ENCODE data around the gene CACNA2D1.
A peak's percentile ranks its signal among the peaks of the same experiment; 100 is the strongest.

The CACNA2D1 gene

GRCh38 chr7:82235713-82236112 lies 207.9 kb downstream of the CACNA2D1 start:
- Histone ChIP-seq H3K4me3 (ENCODE audit: low read depth, low read length) (no peak overlapping the region), H2AFZ (no peak overlapping the region), H3K9ac (no peak overlapping the region), H3K27me3 (ENCODE audit: control insufficient read depth, insufficient read depth, low read length) (no peaks in the 10 kb centered on the region), H3K36me3 (ENCODE audit: control insufficient read depth, insufficient read depth, low read length) (no peaks in the 10 kb centered on the region), H3K9me3 (ENCODE audit: control insufficient read depth, low read length) (no peaks in the 10 kb centered on the region), H3K4me2 (ENCODE audit: low read length) (no peak overlapping the region), H3K4me1 (no peaks in the 10 kb centered on the region), H3K27ac (no peak overlapping the region), H3K79me2 (no peaks in the 10 kb centered on the region)
- no peak for TF ChIP-seq CTCF (IDR thresholded peaks at IDR 0.05)

DNA sequence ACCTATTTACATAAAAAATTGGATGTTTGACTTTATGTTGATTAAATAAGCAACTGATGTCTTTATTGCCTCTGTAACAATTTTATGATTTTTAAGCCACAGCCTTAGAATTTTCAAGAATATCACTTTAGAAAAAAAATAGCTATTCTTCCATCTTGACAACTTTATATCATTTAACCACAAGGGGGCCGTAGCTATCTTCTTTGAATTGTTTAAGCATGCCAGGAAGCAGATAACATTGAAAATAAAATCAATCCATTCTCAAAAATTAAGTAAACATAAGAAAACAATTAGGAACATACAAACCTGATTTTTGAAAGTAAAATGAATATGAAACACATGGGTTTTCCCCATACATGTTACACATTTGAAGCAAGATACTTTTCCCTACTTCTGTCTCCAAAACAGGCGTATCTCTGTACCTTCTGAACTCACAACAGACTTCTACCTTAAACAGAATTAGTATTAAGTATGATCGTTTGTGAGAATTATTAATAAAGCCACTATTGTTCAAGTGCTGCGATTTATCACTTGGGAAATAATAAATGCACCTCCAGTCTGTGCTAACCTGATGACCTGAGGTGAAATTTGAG lies 209.0 kb downstream of the CACNA2D1 start:
- H3K79me2 ChIP-seq = no peaks in the 10 kb centered on the region
- no peak overlapping the region for H3K9ac ChIP-seq
- no peaks in the 10 kb centered on the region for H3K9me3 ChIP-seq (ENCODE audit: control insufficient read depth, low read length)
- H3K36me3 ChIP-seq (ENCODE audit: control insufficient read depth, insufficient read depth, low read length) = no peaks in the 10 kb centered on the region
- no peaks in the 10 kb centered on the region for H3K4me1 ChIP-seq
- H3K4me2 ChIP-seq (ENCODE audit: low read length) = no peak overlapping the region
- TF ChIP-seq CTCF (IDR thresholded peaks at IDR 0.05) = peak; percentile 65
- H3K27ac ChIP-seq = no peak overlapping the region
- H3K4me3 ChIP-seq (ENCODE audit: low read depth, low read length) = no peak overlapping the region
- no peak overlapping the region for H2AFZ ChIP-seq
- no peaks in the 10 kb centered on the region for H3K27me3 ChIP-seq (ENCODE audit: control insufficient read depth, insufficient read depth, low read length)

DNA sequence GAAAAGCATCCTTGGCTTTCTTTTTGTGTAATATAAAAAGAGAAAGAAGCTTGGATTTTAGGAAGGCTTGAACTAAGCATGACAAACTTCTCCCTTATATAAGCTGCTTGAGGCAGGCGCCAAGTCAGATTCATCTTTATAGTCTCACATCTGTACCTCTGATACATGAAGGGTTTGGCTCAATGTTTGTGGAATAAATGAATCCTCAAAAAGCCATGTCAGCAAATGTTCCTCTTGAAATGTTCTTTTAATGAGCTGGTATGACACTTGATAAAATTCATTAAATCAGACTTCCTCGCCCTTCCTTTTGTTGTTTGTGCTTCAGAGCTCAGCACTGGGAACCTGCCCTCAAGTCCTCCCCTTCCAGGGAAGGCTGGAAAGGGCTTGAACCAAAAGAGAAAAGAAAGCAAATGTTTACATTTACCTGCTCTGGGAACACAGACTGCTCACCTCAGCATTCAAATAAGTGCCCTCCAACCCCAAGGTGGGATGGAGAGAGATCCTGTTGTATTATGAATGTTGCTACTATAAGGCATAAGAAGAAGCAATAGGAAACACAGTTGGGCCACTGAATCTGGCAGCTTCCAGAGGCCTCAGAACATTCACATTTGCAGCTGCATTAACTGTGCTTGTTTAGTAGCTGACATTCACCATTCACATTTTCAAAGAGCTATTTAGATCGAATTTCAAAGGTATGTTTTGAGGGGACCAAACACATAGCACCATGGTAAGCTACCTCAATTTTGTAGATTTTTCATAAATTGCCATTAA lies 212.6 kb downstream of the CACNA2D1 start:
- no peak overlapping the region for H2AFZ ChIP-seq
- H3K79me2 ChIP-seq = no peaks in the 10 kb centered on the region
- H3K9me3 ChIP-seq (ENCODE audit: control insufficient read depth, low read length) = no peaks in the 10 kb centered on the region
- no peaks in the 10 kb centered on the region for H3K27me3 ChIP-seq (ENCODE audit: control insufficient read depth, insufficient read depth, low read length)
- no peak overlapping the region for H3K27ac ChIP-seq
- H3K4me2 ChIP-seq (ENCODE audit: low read length) = no peak overlapping the region
- no peaks in the 10 kb centered on the region for H3K36me3 ChIP-seq (ENCODE audit: control insufficient read depth, insufficient read depth, low read length)
- no peaks in the 10 kb centered on the region for H3K4me1 ChIP-seq
- H3K9ac ChIP-seq = no peak overlapping the region
- no peak overlapping the region for H3K4me3 ChIP-seq (ENCODE audit: low read depth, low read length)
- TF ChIP-seq CTCF (IDR thresholded peaks at IDR 0.05) = no peak

- no peak for TF ChIP-seq CTCF (IDR thresholded peaks at IDR 0.05)
- no peaks in the 10 kb centered on the region for H3K4me1 ChIP-seq
- no peaks in the 10 kb centered on the region for H3K9me3 ChIP-seq (ENCODE audit: control insufficient read depth, low read length)
- H3K79me2 ChIP-seq = no peaks in the 10 kb centered on the region
- no peak overlapping the region for H3K4me3 ChIP-seq (ENCODE audit: low read depth, low read length)
- no peak overlapping the region for H2AFZ ChIP-seq
- no peaks in the 10 kb centered on the region for H3K27me3 ChIP-seq (ENCODE audit: control insufficient read depth, insufficient read depth, low read length)
- H3K36me3 ChIP-seq (ENCODE audit: control insufficient read depth, insufficient read depth, low read length) = no peaks in the 10 kb centered on the region
- H3K4me2 ChIP-seq (ENCODE audit: low read length) = no peak overlapping the region
- H3K9ac ChIP-seq = no peak overlapping the region
- no peak overlapping the region for H3K27ac ChIP-seq
Measured at GRCh38 chr7:82229164-82229563, 214.4 kb downstream of the CACNA2D1 start.

DNA sequence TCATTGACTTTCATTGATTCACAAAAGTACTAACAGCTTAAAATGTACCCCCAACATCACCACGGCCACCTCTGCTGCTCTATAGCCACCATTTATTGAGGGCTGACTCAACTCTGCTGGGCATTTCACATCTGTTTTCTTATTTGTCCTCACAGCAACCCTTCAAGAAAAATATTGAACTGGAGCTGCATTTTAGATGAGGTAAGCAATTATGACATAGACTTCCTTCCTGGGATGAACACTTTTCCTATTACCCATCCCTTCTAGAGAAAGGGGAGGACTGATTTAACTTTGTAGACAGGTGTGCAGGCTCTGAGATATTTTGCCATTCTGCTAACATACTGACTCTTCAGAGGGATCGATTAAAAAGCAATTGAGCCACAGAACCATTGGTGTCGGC lies 217.4 kb downstream of the CACNA2D1 start:
- H3K9me3 ChIP-seq (ENCODE audit: control insufficient read depth, low read length) = no peaks in the 10 kb centered on the region
- H3K79me2 ChIP-seq = no peaks in the 10 kb centered on the region
- TF ChIP-seq CTCF (IDR thresholded peaks at IDR 0.05) = no peak
- no peaks in the 10 kb centered on the region for H3K27me3 ChIP-seq (ENCODE audit: control insufficient read depth, insufficient read depth, low read length)
- no peak overlapping the region for H3K4me3 ChIP-seq (ENCODE audit: low read depth, low read length)
- no peak overlapping the region for H2AFZ ChIP-seq
- no peaks in the 10 kb centered on the region for H3K36me3 ChIP-seq (ENCODE audit: control insufficient read depth, insufficient read depth, low read length)
- no peak overlapping the region for H3K27ac ChIP-seq
- no peak overlapping the region for H3K4me2 ChIP-seq (ENCODE audit: low read length)
- no peak overlapping the region for H3K9ac ChIP-seq
- H3K4me1 ChIP-seq = no peaks in the 10 kb centered on the region

Data from parathyroid adenoma (tissue), 2 donors.